Neural cell (in vitro differentiated cells): ENCODE data around the gene TRAPPC10.

Source experiments
- CTCF ChIP-seq: fragments of 450-650 bp; IDR thresholded peaks from 2 replicates; pipeline ENCODE4 v1.5.1; 2014; ENCODE audit warnings: antibody characterized with exemption, mild to moderate bottlenecking, moderate library complexity; ENCODE audit not compliant: poor library complexity, severe bottlenecking
- EP300 ChIP-seq: fragments of 450-650 bp; conservative IDR thresholded peaks from 2 replicates; pipeline ENCODE4 v1.6.1; 2014; ENCODE audit warnings: antibody characterized with exemption, mild to moderate bottlenecking, moderate library complexity; ENCODE audit not compliant: poor library complexity, severe bottlenecking
- EZH2 ChIP-seq: fragments of 200-600, 300-800 bp; shearing (Covaris generic), sonication (generic); IDR thresholded peaks from 2 replicates; pipeline ENCODE4 v1.6.1; 2014; ENCODE audit warnings: antibody characterized with exemption, low read length, borderline replicate concordance, mild to moderate bottlenecking; ENCODE audit not compliant: insufficient read depth, poor library complexity, severe bottlenecking
- REST ChIP-seq: IDR thresholded peaks from 2 replicates; pipeline ENCODE4 v1.6.1; 2012; ENCODE audit warnings: borderline replicate concordance
- SMC3 ChIP-seq: fragments of 450-650 bp; conservative IDR thresholded peaks from 2 replicates; pipeline ENCODE4 v1.6.1; 2014; ENCODE audit warnings: antibody characterized with exemption, mild to moderate bottlenecking, moderate library complexity; ENCODE audit not compliant: poor library complexity
- TAF1 ChIP-seq: IDR thresholded peaks from 2 replicates; pipeline ENCODE4 v1.6.1; 2012; ENCODE audit warnings: low read depth

- no peak for TF ChIP-seq CTCF
- no peak for TF ChIP-seq EZH2
- no peak for TF ChIP-seq EP300
- TF ChIP-seq REST: no peak
- no peak for TF ChIP-seq TAF1
- no peak for TF ChIP-seq SMC3
Observed at GRCh38 chr21:44024257-44024656, 12.1 kb downstream of the TRAPPC10 start.
